GM19372 (cell line): ENCODE results near the gene RASGEF1B.
"Not testable (repeated sequence)": the region's sequence is repeated elsewhere in the genome, so short reads cannot be mapped to it uniquely, and the experiment has no call there.

Experiments
- ATAC-seq: cut with Tn5 transposase; IDR thresholded peaks from one replicate; pipeline ENCODE4 v1.9.1; 2021; ENCODE audit warnings: mild to moderate bottlenecking, low read depth, moderate library complexity; ENCODE audit not compliant: unreplicated experiment

RASGEF1B gene

GRCh38 chr4:81498551-81499099 lies 26.9 kb upstream of the RASGEF1B start:
- ATAC-seq, result no peak

DNA sequence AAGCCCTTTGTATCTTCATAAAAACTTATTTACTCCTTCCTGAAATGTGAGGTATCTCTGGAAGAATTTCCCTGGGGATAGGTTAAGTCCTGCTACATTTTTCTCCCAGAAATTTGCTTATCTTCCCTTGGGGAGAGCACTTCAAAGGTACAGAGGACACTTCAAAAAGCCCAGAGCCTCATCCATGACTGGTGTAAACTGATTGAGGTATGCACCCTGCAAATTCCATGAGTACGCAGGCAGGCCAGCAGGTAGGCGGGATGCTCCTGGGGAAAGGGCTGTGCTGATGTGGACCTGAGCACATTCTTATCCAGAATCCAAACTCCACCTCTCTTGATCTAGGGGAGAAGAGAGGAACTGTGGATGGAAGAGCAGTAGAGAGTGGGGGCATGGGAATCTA lies 26.3 kb upstream of the RASGEF1B start:
- ATAC-seq, result no peak

- ATAC-seq, result no peak
Measured at GRCh38 chr4:81495345-81495744, 23.6 kb upstream of the RASGEF1B start.

- peak; percentile 74 for ATAC-seq
Measured at GRCh38 chr4:81494031-81494431, 22.3 kb upstream of the RASGEF1B start.

DNA sequence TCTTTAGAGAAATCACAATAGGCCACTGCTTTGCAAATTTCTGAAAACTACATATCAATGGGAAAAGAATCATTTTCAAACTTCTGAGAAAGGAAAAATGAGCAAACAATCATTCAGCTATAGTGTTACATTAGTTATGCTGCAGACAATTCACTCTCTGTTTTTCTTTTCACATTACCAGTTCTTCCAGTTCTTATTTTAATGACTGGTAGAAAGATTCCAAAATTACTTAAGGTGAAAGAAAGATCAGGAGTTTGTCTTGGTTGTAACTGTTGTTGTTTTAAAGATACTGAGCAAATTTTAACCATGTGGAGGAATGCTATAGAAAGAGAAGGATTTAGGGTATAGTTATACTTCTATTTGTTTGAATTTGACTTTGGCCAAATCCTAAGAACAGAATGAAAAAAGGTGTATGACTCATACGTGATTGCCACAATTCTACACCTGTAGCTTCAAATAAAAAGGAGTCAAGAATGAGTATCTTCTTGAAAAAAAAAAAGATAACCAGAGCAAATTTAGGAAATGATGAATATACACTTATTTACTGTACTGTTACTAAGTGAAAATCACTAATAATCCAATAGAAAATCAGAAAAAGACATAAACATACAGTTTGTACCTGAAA lies 21.0 kb upstream of the RASGEF1B start:
- ATAC-seq, result no peak

- ATAC-seq, result peak; percentile 63
Measured at GRCh38 chr4:81491943-81492342, 20.2 kb upstream of the RASGEF1B start.

DNA sequence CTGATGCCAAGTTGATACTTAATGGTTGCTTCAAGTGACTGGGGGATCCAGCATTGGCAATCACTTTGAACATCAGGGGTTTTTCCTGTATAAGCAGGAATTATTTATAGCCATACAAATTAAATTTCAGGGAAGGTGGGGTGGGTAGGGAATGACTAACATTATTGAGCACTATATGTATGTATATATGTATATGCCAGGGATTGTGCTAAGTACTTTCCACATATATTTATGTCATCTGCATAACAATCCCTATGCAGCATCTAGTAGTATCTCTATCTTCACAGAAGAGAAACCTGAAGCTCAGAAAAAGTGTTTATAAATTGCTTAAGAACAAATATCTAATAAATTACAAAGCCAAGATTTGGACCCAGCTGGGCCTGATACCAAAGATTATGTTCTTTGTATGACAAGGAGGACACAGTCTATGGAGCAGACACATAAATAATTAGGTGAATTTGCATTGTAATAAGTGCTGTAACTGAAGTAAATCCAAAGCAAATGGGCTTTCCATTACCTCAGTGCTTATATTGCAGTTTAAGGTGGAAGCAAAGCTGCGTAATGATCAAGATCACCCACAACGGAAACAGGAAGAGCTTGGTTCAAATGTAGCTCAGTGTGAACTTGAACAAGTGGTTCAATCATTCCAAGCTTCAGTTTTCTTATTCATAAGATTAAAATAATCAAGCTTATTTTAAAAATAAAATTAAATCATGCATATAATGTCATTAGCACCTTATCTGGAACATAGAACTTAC lies 18.9 kb upstream of the RASGEF1B start:
- ATAC-seq, result no peak

DNA sequence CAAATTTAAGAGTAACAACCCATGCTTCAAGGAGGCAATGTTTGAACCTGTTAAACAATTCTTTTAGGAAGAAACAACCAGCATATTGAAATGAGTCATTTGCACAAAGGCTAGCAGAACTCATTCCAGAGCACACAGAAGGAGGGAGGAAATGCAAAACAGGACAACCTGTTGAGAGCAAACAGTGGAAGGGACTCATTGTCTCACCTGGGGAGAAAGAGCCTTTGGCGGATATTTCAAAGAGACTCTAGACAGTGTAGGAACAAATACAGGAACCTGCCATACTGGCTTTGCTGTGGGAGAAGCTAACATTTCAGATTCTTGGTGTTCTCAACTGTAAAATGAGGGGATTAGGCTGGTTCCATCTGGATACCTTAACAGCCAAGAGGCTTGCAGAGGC lies 14.8 kb upstream of the RASGEF1B start:
- no peak for ATAC-seq

DNA sequence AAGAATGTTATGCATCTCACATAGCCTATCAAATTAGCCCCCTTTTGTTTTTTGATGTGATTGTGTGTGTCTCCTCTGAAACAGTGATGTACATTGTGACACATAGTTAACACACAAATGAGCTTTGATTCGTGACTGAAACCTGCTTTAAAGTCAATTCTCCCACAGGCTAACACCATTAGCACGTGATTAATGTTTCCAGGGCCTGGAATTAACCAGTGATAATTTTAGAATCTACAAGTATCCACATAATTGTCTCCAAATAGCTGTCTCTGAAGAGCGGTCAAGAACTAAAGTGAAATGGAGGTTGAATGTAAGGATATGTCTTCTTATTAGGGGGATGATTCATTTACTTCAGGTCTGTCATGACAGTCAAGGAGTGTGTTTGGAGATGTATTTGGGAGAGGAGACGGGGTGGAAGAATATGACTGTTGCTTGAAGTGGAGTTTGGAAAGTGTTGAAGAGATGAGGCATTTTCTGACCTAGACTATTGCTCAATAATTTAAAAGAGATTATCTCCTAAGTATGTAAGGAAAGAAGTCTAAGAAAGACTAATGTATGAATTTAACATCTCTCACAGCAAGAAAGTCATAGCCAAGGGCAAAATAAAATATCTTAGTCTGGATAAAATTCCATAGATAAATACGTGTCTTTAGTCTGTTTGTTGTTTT lies 13.7 kb upstream of the RASGEF1B start:
- no peak for ATAC-seq

GRCh38 chr4:81482326-81482725 lies 10.6 kb upstream of the RASGEF1B start:
- ATAC-seq, result no peak

- ATAC-seq, result no peak
Measured at GRCh38 chr4:81481151-81481550, 9.4 kb upstream of the RASGEF1B start.

DNA sequence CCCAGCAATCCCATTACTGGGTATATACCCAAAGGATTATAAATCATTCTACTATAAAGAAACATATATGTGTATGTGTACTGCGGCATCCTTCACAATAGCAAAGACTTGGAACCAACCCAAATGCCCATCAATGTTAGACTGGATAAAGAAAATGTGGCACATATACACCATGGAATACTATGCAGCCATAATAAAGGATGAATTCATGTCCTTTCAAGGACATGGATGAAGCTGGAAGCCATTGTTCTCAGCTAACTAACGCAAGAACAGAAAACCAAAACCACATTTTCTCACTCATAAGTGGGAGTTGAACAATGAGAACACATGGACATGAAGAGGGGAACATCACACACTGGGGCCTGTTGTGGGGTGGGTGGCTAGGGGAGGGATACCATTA lies 7.9 kb upstream of the RASGEF1B start:
- not testable (repeated sequence) for ATAC-seq

GRCh38 chr4:81473331-81474265 lies 1.9 kb upstream of the RASGEF1B start:
- not testable (repeated sequence) for ATAC-seq

- ATAC-seq, result peak; percentile 44
Measured at GRCh38 chr4:81472281-81473182, 825 bp upstream of the RASGEF1B start.

DNA sequence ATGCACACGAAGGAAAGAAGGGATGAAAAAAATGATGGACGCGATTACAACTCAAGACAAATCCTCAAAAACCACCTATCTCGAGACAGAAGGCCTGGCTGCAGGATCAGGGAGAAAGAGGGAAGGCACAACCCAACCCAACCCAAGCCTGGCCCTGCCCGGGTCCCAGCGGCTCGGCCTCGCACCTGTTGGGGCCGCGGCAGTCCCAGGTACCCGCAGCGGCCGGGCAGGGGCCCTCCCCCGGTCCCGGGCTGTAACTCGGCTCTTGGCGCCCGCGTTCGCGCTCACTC lies 464 bp downstream of the RASGEF1B start:
- no peak for ATAC-seq

DNA sequence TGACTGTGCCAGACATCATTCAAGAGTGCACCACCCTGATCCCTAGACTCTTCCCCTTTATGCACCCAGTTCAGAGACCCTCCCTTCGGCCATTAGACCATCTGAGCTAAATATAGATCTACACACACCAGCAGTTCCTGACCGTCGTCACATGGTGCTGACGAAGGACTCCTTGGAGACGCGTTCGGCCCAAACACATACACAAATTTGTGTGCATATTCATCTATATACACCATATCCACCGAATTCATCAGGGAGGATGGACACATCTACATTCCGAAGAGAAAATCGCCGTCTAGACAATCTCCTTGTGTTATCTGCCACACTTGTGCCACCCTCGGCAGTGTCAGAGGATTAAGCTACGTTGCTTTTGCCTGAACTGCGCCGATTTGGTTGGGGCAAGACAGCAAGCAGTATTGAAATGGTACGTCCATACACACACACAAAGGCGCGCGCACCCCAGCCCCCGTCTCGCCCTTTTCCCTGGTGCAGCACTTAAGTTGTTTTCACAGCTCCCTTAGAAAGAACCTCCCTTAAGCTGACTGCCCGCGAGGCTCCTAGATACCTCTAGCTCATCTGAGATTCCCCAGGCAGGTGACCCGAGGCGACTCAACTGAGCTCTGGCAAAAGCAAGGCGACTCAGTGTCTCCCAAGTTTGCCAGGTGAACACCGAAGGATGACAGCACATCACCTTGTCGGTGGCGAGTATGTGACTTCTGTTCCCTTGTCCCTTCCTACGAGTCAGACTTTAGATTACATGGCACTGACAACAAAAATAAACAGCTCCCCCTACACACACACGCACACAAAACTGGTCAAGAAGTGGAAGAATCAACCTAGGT lies 1.0 kb downstream of the RASGEF1B start:
- ATAC-seq, result no peak

DNA sequence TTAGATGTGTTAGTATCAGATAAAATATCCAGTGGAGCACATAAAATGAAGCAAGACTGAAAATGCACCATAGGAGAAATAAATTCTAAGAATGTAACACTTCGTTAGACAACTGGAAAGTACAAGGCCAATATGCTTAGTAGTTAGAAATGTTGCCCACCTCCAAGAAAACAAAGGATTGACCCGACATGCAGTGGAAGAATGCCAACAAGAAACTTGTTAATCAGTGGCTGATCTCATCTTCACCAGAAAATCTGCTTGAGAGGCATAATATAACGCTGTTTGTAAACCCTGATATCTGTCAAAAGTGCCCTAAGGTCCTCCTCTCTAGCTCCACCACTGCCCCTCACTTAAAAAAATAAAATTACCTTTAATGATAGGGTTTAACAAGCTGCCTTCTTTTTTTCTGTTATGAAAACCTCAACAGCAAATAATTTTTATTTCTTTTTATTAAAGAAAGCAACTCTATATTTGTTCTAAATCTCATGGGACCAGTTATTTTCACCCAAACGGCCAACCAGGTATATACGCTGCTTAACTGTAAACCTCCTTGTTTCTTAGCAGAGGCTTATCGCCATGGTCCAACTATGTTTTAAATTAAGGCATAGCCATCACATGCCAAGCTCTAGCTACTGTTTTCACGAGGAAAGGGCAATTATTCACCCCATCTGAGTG lies 1.8 kb downstream of the RASGEF1B start:
- ATAC-seq, result no peak

DNA sequence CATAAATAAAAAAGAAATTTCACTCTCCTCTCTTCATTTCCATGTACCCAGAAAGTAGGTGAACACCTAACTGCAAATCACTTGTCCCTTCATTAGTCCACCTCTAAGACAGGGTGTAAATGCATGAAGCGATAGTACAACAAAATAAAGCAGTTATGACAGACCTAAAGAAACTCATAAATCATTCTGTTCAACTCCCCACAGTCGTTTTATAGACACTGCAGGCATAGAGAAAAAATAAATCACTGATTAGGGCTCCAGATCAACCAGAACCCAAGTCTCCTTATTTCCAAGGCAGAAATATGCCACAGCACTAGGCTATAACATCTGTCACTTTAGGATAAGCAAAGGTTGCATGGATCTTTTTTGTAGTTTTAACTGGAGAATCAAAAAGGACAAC lies 3.0 kb downstream of the RASGEF1B start:
- no peak for ATAC-seq
